Left lung (tissue), 10 donors: Measurements from ENCODE around the gene DNASE1L2. TPM values are rescaled to one million over a fixed set of nuclear protein-coding genes. Genes with fewer than 3 reads are reported as not detected.

ENCODE experiments used
- ATAC-seq: fragments of 200-7000 bp; cut with Tn5 transposase; one replicate; pipeline ENCODE4 v1.9.1; 2020; ENCODE audit warnings: moderate library complexity
- DNase-seq, 4 donors: peaks; one replicate each; pipeline ENCODE4 v3.0.0-alpha.2; 2013 to 2020
- H3K27ac ChIP-seq, 2 donors: fragments of 200-600 bp; sonication (generic) in 1 of 2; one replicate each; pipeline versions ENCODE4 v1.5.0 to v1.8.0; 2020 to 2021
- H3K27me3 ChIP-seq, 2 donors: fragments of 200-600 bp; sonication (generic) in 1 of 2; one replicate each; pipeline versions ENCODE4 v1.5.0 to v1.8.0; 2020 to 2021
- H3K36me3 ChIP-seq, 2 donors: fragments of 200-600 bp; sonication (generic) in 1 of 2; one replicate each; pipeline versions ENCODE4 v1.5.0 to v1.8.0; 2020 to 2021
- H3K4me1 ChIP-seq, 2 donors: fragments of 200-600 bp; one replicate each; pipeline ENCODE4 v1.8.0; 2021
- H3K4me3 ChIP-seq, 2 donors: fragments of 200-600 bp; sonication (generic) in 1 of 2; one replicate each; pipeline versions ENCODE4 v1.5.0 to v1.8.0; 2020 to 2021; ENCODE audit warnings: mild to moderate bottlenecking in 1 of 2
- H3K9me3 ChIP-seq, 2 donors: fragments of 200-600 bp; sonication (generic) in 1 of 2; one replicate each; pipeline versions ENCODE4 v1.5.0 to v1.8.0; 2020 to 2021
- CTCF ChIP-seq, 2 donors: fragments of 200-600 bp; sonication (generic) in 1 of 2; IDR thresholded peaks; one replicate each; pipeline versions ENCODE4 v1.5.0 to v1.8.0; 2021; ENCODE audit warnings: antibody characterized with exemption in 2 of 2
- intact Hi-C, 2 donors: fragments of 100-400 bp; cut with DNase I; formaldehyde crosslinking; loops; one replicate each; pipeline versions ENCODE4 v1.11.2 to v1.14.2; 2022
- polyA plus RNA-seq, 6 donors: library from polyadenylated mRNA; unstranded; fragments of 120-200 nt; gene quantifications; one replicate each; pipeline ENCODE4 v1.2.1, GENCODE V29; 2013; ENCODE audit not compliant: insufficient read length in 6 of 6
- total RNA-seq, 2 donors: library from RNA; stranded (reverse); fragmentation: NEBNext Ultra II Directional; extraction: Animal tissue kit (Norgen Biotek cat#: 25700); gene quantifications; one replicate each; pipeline ENCODE4 v1.2.1, GENCODE V29; 2021
- donor health status: DM: no; HTN: yes; CAD: no.
- donor health status: DM: no; HTN: no; CAD: no.

DNASE1L2 gene
- total and polyA plus RNA-seq, 8 donors: 0.27 to 1.7 (median 0.99) TPM

GRCh38 chr16:2270588-2271470 is 34.6 kb downstream of the DNASE1L2 start:
- H3K4me1 ChIP-seq: peaks cover 18 to 33% of the 10 kb centered on the region in 2 donors
- no peaks in the 10 kb centered on the region for H3K9me3 ChIP-seq
- intact Hi-C loops: no loop called here
- peak in 1 of 4 donors; percentile 66 for DNase-seq
- no peaks in the 10 kb centered on the region for H3K27me3 ChIP-seq
- no peak for ATAC-seq
- no peak for TF ChIP-seq CTCF (IDR thresholded peaks at IDR 0.05)
- H3K4me3 ChIP-seq: no peak overlapping the region
- peaks cover 0 to 6% of the 10 kb centered on the region in 2 donors for H3K36me3 ChIP-seq
- no peak overlapping the region for H3K27ac ChIP-seq

GRCh38 chr16:2271848-2272461 is 35.7 kb downstream of the DNASE1L2 start:
- intact Hi-C loops: no loop called here
- DNase-seq (peak in 1 of 4 donors; percentile 74), ATAC-seq (no peak)
- Histone ChIP-seq H3K9me3 (no peaks in the 10 kb centered on the region), H3K4me3 (no peak overlapping the region), H3K4me1 (peaks cover 11 to 24% of the 10 kb centered on the region in 2 donors), H3K27ac (no peak overlapping the region), H3K27me3 (no peaks in the 10 kb centered on the region), H3K36me3 (peaks cover 0 to 17% of the 10 kb centered on the region in 2 donors)
- TF ChIP-seq CTCF (IDR thresholded peaks at IDR 0.05): no peak

DNA sequence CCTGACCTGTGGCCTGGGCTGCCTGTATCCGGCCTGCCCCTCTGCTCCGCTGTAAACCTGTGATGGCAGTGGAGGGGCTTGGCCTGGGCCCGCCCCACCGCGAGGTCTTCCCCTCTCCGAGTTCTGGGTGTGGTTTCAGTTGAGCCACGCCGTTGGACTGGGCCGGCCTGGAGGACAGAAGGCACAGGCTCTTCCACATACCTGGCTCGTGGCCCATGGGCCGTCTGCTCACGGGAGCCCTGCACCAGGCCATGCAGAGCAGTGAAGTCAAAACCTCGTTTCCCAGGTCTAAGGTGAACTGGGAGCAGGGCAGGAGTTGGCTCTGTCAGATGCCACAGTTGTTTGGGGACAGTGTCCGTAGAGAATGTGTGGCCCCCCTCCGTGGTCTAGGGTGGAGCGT is 37.2 kb downstream of the DNASE1L2 start:
- ATAC-seq: peak; percentile 33
- Histone ChIP-seq H3K4me3 (no peak overlapping the region), H3K9me3 (no peaks in the 10 kb centered on the region), H3K27me3 (no peaks in the 10 kb centered on the region), H3K27ac (no peak overlapping the region), H3K4me1 (peaks cover 11 to 23% of the 10 kb centered on the region in 2 donors), H3K36me3 (peaks cover 0 to 32% of the 10 kb centered on the region in 2 donors)
- intact Hi-C loops: no loop called here
- no peak for TF ChIP-seq CTCF (IDR thresholded peaks at IDR 0.05)
- peak in 1 of 4 donors; percentile 77 for DNase-seq

- Histone ChIP-seq H3K27ac (no peak overlapping the region), H3K27me3 (no peaks in the 10 kb centered on the region), H3K4me3 (no peak overlapping the region), H3K36me3 (peaks cover 0 to 37% of the 10 kb centered on the region in 2 donors), H3K4me1 (peaks cover 11 to 21% of the 10 kb centered on the region in 2 donors), H3K9me3 (no peaks in the 10 kb centered on the region)
- DNase-seq (no peak), ATAC-seq (peak; percentile 9)
- intact Hi-C loops: no loop called here
- TF ChIP-seq CTCF (IDR thresholded peaks at IDR 0.05): no peak
Observed at GRCh38 chr16:2273931-2274330, 37.7 kb downstream of the DNASE1L2 start.
